Karpas-422 (cell line): ENCODE data around the gene NOX5. TPM values are rescaled to one million over a fixed set of nuclear protein-coding genes. Genes with fewer than 3 reads are reported as not detected.
A peak's percentile ranks its signal among the peaks of the same experiment; 100 is the strongest.

Source experiments
- DNase-seq: peaks from one replicate; pipeline ENCODE4 v3.0.0-alpha.2; 2015
- H2AFZ ChIP-seq: fragments of 200-600 bp; sonication (generic); 2 replicates; pipeline ENCODE4 v1.6.1; 2014; ENCODE audit warnings: antibody characterized with exemption, low read length, mixed read lengths
- H3K27ac ChIP-seq: fragments of 200-600 bp; sonication (generic); 2 replicates; pipeline ENCODE4 v1.5.1; 2014; ENCODE audit warnings: mild to moderate bottlenecking, low read length, moderate library complexity
- H3K27me3 ChIP-seq: fragments of 200-600 bp; sonication (generic); 2 replicates; pipeline ENCODE4 v1.6.1; 2014; ENCODE audit warnings: low read length, mixed read lengths
- H3K36me3 ChIP-seq: fragments of 200-600 bp; sonication (generic); 2 replicates; pipeline ENCODE4 v1.6.1; 2014; ENCODE audit warnings: low read length, mixed read lengths; ENCODE audit not compliant: insufficient read depth
- H3K4me1 ChIP-seq: fragments of 200-600 bp; sonication (generic); 2 replicates; pipeline ENCODE4 v1.6.1; 2014; ENCODE audit warnings: mild to moderate bottlenecking, low read length, mixed read lengths
- H3K4me2 ChIP-seq: fragments of 200-600 bp; sonication (generic); 2 replicates; pipeline ENCODE4 v1.6.1; 2014; ENCODE audit warnings: low read length, low read depth, mild to moderate bottlenecking; ENCODE audit not compliant: poor library complexity, severe bottlenecking
- H3K4me3 ChIP-seq: fragments of 200-600 bp; sonication (generic); 2 replicates; pipeline ENCODE4 v1.5.1; 2014; ENCODE audit warnings: mild to moderate bottlenecking, antibody characterized with exemption, low read length, mixed read lengths
- H3K79me2 ChIP-seq: fragments of 200-600 bp; sonication (generic); 2 replicates; pipeline ENCODE4 v1.6.1; 2014; ENCODE audit warnings: mild to moderate bottlenecking, low read length, mixed read lengths
- H3K9ac ChIP-seq: fragments of 200-600 bp; sonication (generic); 2 replicates; pipeline ENCODE4 v1.6.0; 2014; ENCODE audit warnings: low read length
- H3K9me2 ChIP-seq: fragments of 200-600 bp; sonication (generic), shearing (Covaris generic); replicated peaks from 2 replicates; pipeline ENCODE4 v1.6.0; 2014; ENCODE audit warnings: mild to moderate bottlenecking, low read length, moderate library complexity; ENCODE audit not compliant: insufficient read depth
- H3K9me3 ChIP-seq: fragments of 300-700, 200-600 bp; sonication (generic); 2 replicates; pipeline ENCODE4 v1.6.1; 2014; ENCODE audit warnings: low read length, mixed read lengths
- H4K20me1 ChIP-seq: fragments of 200-600 bp; sonication (generic); 2 replicates; pipeline ENCODE4 v1.6.1; 2014; ENCODE audit warnings: mild to moderate bottlenecking, antibody characterized with exemption, low read length, low read depth; ENCODE audit not compliant: insufficient read depth
- total RNA-seq: library from RNA; depleted of rRNA; stranded (reverse); fragments of >200 nt; shearing (Covaris generic); gene quantifications from 2 replicates; pipeline ENCODE4 v1.2.3, GENCODE V29; 2014; ENCODE audit warnings: low replicate concordance

The NOX5 gene
- total RNA-seq, 1 experiment from 2014 or later, result not detected

- Histone ChIP-seq H3K4me2 (no peak overlapping the region), H2AFZ (no peak overlapping the region), H4K20me1 (no peaks in the 10 kb centered on the region), H3K79me2 (no peaks in the 10 kb centered on the region), H3K27ac (no peak overlapping the region), H3K27me3 (no peaks in the 10 kb centered on the region), H3K4me3 (no peak overlapping the region), H3K9me3 (no peaks in the 10 kb centered on the region), H3K9me2 (no peaks in the 10 kb centered on the region), H3K9ac (no peak overlapping the region), H3K36me3 (no peaks in the 10 kb centered on the region), H3K4me1 (no peaks in the 10 kb centered on the region)
- DNase-seq, result peak; percentile 90
Measured at GRCh38 chr15:69058830-69059556, 44.5 kb downstream of the NOX5 start.

GRCh38 chr15:69059557-69059943 is 45.1 kb downstream of the NOX5 start:
- H3K9ac ChIP-seq, result no peak overlapping the region

GRCh38 chr15:69060041-69060481 is 45.6 kb downstream of the NOX5 start:
- Histone ChIP-seq H2AFZ (no peak overlapping the region), H3K9me3 (no peaks in the 10 kb centered on the region), H3K27ac (no peak overlapping the region), H3K9ac (no peak overlapping the region), H3K9me2 (no peaks in the 10 kb centered on the region), H4K20me1 (no peaks in the 10 kb centered on the region), H3K4me2 (no peak overlapping the region), H3K27me3 (no peaks in the 10 kb centered on the region), H3K36me3 (no peaks in the 10 kb centered on the region), H3K79me2 (no peaks in the 10 kb centered on the region), H3K4me1 (no peaks in the 10 kb centered on the region), H3K4me3 (no peak overlapping the region)
- no peak for DNase-seq

More at GRCh38 chr15:69059557-69059943, 45.1 kb downstream of the NOX5 start:
- Histone ChIP-seq H3K27ac (no peak overlapping the region), H3K9me2 (no peaks in the 10 kb centered on the region), H3K36me3 (no peaks in the 10 kb centered on the region), H3K4me2 (no peak overlapping the region), H3K4me1 (no peaks in the 10 kb centered on the region), H3K4me3 (no peak overlapping the region), H3K9me3 (no peaks in the 10 kb centered on the region), H4K20me1 (no peaks in the 10 kb centered on the region), H3K79me2 (no peaks in the 10 kb centered on the region), H2AFZ (no peak overlapping the region), H3K27me3 (no peaks in the 10 kb centered on the region)
- DNase-seq, result no peak

- no peak for DNase-seq
- no peak overlapping the region for H3K4me2 ChIP-seq
Measured at GRCh38 chr15:69060744-69061143, 46.2 kb downstream of the NOX5 start.

GRCh38 chr15:69061414-69061842 is 46.9 kb downstream of the NOX5 start:
- no peak for DNase-seq
- H3K9me2 ChIP-seq, result no peaks in the 10 kb centered on the region

More at GRCh38 chr15:69060744-69061143, 46.2 kb downstream of the NOX5 start:
- H2AFZ ChIP-seq, result no peak overlapping the region
- no peaks in the 10 kb centered on the region for H3K9me2 ChIP-seq
- no peaks in the 10 kb centered on the region for H3K4me1 ChIP-seq
- H3K9me3 ChIP-seq, result no peaks in the 10 kb centered on the region
- H3K79me2 ChIP-seq, result no peaks in the 10 kb centered on the region
- H3K27me3 ChIP-seq, result no peaks in the 10 kb centered on the region
- H3K4me3 ChIP-seq, result no peak overlapping the region
- H3K9ac ChIP-seq, result no peak overlapping the region
- no peaks in the 10 kb centered on the region for H4K20me1 ChIP-seq
- no peaks in the 10 kb centered on the region for H3K36me3 ChIP-seq
- H3K27ac ChIP-seq, result no peak overlapping the region

DNA sequence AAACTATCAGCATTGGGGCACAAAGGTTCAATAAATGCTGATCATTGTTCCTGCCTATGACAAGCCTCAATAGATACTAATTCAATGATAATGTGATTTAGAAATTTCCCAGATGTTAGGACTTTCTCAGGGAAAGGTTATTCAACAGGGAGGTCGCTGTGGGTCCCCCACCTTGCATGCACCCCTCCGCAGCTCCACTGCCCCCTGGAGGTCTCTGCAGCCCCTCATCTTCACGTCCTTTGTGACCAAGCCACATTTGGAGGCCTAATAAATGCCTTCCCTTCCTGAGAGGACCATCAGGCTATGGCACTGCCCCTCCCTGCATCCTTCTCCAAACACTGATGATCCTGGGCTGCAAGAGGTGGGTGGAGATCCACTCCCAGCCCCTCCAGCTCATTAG is 50.2 kb downstream of the NOX5 start:
- H3K36me3 ChIP-seq, result no peaks in the 10 kb centered on the region
- no peak overlapping the region for H3K9ac ChIP-seq
- no peaks in the 10 kb centered on the region for H3K9me3 ChIP-seq
- H3K4me1 ChIP-seq, result no peaks in the 10 kb centered on the region
- no peaks in the 10 kb centered on the region for H3K9me2 ChIP-seq
- H3K79me2 ChIP-seq, result no peaks in the 10 kb centered on the region
- no peaks in the 10 kb centered on the region for H3K27me3 ChIP-seq
- no peak overlapping the region for H2AFZ ChIP-seq
- H3K4me3 ChIP-seq, result no peak overlapping the region
- no peak for DNase-seq
- H4K20me1 ChIP-seq, result no peaks in the 10 kb centered on the region
- H3K27ac ChIP-seq, result no peak overlapping the region
- H3K4me2 ChIP-seq, result no peak overlapping the region

More at GRCh38 chr15:69061414-69061842, 46.9 kb downstream of the NOX5 start:
- Histone ChIP-seq H3K79me2 (no peaks in the 10 kb centered on the region), H3K36me3 (no peaks in the 10 kb centered on the region), H3K27me3 (no peaks in the 10 kb centered on the region), H2AFZ (no peak overlapping the region), H3K4me3 (no peak overlapping the region), H3K9me3 (no peaks in the 10 kb centered on the region), H3K9ac (no peak overlapping the region), H3K4me1 (no peaks in the 10 kb centered on the region), H3K4me2 (no peak overlapping the region), H4K20me1 (no peaks in the 10 kb centered on the region), H3K27ac (no peak overlapping the region)

GRCh38 chr15:69066007-69066995 is 51.8 kb downstream of the NOX5 start:
- Histone ChIP-seq H3K4me1 (no peaks in the 10 kb centered on the region), H3K4me3 (no peak overlapping the region), H3K9me3 (no peaks in the 10 kb centered on the region), H3K79me2 (no peaks in the 10 kb centered on the region), H3K9ac (no peak overlapping the region), H3K27me3 (no peaks in the 10 kb centered on the region), H3K9me2 (no peaks in the 10 kb centered on the region), H3K27ac (no peak overlapping the region), H4K20me1 (no peaks in the 10 kb centered on the region), H3K4me2 (no peak overlapping the region), H2AFZ (no peak overlapping the region), H3K36me3 (no peaks in the 10 kb centered on the region)
- DNase-seq, result no peak

GRCh38 chr15:69067296-69067695 is 52.8 kb downstream of the NOX5 start:
- Histone ChIP-seq H3K9ac (no peak overlapping the region), H3K36me3 (no peaks in the 10 kb centered on the region), H4K20me1 (no peaks in the 10 kb centered on the region), H2AFZ (no peak overlapping the region), H3K9me2 (no peaks in the 10 kb centered on the region), H3K4me3 (no peak overlapping the region), H3K4me2 (no peak overlapping the region), H3K4me1 (no peaks in the 10 kb centered on the region), H3K9me3 (no peaks in the 10 kb centered on the region), H3K79me2 (no peaks in the 10 kb centered on the region), H3K27ac (no peak overlapping the region), H3K27me3 (no peaks in the 10 kb centered on the region)
- no peak for DNase-seq
